Measurements from ENCODE around the gene PIK3R6.
"Not testable (repeated sequence)": the region's sequence is repeated elsewhere in the genome, so short reads cannot be mapped to it uniquely, and the experiment has no call there.

PIK3R6 gene

DNA sequence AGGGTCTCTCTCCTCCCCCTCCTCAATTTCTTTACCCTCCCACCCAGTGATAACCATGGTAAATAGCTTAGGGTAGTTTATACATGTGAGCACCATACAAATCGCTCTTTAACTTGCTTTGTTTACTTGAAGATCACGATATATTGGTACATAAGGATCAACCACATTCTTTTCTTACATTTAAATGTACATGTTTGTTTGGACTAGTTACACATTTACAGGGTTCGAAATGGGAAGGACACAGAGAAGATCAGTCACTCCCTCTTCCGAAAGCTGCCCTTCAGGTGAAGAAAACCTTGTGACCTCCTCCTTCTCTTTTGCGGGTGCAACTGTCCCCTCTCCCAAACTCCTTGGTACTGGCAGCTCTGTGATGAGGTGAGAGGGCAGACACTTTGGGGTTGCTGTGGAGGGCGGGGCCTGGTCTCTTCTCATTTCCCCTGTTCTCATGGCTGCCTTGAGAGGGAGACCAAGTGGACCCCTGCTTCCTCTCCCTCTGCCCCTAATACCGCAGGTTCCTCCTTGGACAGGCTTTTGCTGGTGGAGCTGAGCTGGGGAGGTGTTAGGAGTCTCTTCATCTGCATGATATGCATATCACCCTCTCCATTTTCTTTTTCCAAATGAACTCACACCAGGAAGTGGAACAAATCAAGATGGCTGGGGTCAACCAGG is 4.7 kb upstream of the PIK3R6 start:
- DNase-seq: no peak

DNA sequence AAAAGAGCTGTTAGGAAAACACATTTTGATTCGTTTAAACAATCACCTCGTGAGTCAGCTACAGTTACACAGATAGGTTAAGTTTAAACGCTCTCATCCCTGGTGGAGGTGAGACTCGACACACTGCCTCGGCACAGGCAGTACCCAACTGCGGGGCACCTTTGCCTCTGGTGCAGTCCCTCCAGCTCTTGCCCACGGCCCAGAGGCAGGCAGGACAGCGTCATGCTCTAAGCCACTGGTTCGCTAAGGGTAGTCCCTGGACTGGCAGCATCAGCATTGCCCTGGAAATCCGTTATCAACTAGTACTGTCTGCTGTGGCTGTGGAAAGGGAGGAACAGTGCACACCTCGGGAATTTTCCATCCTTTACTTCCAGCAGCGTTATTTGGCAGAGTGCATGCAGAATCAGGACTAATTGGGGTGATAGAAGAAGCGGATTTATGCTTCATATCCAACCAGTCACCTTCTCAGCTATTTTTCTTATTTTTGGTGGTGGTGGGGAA is 3.7 kb upstream of the PIK3R6 start:
- no peak for DNase-seq

DNA sequence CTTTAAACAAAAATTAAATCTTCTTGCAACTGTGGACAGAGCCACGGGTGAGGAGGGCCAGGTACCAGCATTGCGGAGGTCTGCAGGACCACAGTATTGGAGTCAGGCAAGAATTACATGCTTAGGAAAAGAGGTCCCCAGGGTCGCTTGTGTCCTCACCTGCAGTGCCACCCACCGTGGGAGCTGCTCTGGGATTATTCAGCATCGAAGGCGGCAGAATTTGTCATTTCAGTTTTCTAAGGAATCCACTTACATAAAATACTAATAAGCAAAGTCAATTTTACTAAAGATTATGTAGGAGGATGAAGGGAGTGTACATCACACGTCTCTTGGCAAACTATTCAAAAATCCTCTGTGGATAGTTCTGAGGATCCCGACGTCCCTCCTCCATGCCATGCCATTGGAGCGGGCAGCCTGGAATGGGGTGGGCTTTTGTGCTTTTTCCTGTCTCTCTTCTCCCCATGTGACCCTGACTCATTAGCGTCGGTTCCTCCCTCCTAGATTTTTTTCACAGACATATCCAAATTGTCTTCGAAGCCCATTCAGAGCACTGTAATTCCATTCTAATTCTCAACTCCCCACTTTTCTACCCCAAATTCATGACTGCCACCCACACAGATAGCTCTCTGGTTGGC is 3.0 kb upstream of the PIK3R6 start:
- no peak for DNase-seq

DNA sequence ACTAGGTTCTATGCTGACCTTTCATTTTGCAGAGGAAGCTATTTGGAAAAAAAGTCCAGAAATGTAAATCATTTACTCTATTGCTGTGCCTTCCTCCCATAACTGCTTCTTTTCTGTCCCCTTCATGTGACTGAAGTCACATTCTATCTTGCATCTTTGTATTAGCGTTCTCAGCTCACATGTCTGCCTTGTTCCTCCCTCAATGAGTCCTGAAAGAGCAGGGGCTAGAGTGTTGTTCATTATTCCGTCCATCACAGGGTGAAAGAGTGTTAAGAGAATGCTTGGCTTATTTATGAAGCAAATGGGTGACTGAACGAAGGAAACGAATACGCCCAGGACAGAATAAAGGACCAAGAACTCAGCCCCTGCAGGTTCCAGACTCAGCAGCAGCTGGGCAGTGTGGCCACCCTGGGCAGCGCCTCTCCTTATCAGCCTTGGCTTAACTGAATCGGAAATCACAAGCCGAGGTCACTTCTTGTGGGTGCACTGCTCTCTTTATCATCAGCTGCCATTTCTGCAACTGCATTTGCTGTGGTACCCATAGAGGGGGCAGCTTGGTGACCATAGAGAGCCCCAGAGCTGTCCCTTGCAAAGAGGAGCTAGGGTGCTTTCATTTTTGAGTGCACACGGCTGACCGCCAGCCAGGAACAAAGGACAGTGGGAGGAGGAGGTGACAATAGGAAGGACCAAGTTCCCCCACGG is 1.8 kb upstream of the PIK3R6 start:
- no peak for DNase-seq

DNA sequence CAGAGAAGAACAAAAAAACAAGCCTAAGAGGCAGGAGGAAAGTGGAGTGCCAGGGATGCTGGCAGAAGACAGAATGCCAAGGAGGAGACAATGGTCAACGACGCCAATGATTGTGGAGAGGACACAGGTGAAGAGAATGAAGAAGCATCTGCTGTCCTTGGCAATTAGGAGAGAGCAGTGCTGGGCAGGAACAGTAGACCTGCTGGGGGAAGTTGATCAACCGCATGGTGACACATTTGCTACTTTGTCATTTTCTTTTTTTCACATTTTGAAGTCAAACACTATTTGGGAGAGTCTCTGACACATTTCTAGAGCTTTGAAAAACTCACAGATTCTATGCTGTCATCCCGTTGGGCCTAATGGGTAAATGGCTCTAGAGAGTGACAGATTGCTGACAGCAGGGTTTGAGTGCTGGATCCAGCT is 1.1 kb upstream of the PIK3R6 start:
- DNase-seq: no peak

DNA sequence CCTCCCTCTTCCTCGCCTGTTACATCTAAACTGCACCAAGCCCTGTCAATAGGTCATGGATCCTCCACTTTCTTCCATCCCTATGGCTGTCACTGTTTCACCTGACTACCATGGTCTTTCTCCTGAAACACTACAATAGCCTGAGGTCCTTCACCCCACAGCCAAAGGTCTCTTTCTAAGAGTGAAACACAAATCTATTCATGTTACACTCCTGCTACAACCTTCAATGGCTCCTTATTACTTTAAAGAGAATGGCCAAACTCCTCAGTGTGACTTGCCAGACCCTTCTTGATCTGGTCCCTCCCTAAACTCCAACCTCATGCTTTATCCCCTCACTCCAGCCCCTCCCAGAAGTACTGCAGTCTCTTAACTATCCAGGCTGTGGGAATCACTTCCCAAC is 618 bp upstream of the PIK3R6 start:
- no peak for DNase-seq

DNA sequence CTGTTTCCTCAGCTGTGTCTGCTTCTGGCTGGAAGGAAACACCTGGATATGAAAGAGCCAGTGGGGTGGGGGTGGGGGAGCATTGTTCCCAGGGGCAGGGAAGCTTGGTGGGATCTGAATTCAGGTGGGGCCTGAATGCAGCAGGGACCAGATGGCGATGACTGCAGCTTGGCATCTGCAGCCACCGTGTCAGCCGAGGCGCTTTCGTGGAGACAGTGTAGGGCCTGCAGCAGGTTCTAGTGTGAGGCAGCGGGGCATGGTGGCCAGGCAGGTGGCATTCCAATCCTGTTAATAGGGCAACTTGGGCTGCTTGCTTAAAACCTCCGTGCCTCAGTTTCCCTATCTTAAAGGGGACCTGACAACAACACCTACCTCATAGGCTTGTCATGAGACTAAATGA is 1.7 kb downstream of the PIK3R6 start:
- no peak for DNase-seq

DNA sequence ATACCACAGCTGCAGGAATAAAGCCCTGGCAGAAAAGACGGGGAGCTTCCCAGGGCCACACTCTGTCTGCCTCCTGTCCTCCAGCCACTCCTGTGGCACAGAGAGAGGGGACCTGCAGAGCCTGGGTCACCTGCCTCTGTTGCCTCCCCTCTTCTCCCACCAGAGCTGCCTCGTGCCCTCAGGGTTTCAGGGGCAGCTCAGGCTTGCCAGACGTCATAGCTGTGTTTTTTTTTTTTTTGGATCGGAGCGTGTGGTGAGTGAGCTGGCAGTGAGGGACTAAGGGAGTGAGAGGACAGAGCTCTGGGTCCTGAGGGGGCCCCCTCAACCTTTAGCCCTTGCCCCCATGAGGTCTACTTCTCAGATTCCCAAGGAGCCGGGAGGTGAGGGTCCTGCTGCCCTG is 2.1 kb downstream of the PIK3R6 start:
- no peak for DNase-seq

DNA sequence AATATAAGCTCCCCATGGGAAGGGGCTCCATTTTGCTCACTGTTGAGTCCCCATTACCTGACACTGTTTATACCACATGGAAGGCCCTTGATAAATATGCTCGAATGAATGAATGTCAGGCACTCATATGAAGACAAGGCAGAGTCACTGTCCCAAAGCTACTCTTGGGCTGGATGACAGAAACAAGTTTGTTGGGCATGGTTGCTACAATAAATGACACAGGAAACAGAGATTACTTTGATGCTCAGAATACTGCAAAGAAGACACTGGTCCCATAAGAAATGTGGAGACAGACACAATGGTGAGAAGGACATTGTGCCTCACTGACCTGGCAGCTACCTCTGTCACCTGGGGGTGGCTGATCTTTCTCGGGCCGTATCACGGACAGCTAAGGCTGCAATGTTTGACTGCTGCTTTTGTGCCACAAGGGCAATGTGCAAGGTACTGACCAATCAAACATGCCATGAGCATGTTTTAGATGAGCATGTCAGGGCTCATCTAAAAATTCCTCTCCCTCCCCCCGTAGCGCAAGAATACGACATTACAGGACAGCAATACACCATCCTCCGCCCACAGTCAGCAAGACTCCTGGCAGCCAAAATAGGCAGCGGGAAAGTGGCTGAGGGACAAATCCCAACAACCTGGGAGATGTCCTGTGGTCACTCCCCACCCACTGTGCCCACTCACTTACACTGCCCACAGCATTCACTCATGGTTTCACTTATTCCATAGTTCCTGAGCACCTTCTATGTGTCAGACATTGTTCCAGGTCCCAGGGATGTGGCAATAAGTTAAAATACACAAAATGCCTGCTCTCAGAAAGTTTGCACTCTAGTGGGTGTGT is 5.0 kb downstream of the PIK3R6 start:
- DNase-seq: no peak

DNA sequence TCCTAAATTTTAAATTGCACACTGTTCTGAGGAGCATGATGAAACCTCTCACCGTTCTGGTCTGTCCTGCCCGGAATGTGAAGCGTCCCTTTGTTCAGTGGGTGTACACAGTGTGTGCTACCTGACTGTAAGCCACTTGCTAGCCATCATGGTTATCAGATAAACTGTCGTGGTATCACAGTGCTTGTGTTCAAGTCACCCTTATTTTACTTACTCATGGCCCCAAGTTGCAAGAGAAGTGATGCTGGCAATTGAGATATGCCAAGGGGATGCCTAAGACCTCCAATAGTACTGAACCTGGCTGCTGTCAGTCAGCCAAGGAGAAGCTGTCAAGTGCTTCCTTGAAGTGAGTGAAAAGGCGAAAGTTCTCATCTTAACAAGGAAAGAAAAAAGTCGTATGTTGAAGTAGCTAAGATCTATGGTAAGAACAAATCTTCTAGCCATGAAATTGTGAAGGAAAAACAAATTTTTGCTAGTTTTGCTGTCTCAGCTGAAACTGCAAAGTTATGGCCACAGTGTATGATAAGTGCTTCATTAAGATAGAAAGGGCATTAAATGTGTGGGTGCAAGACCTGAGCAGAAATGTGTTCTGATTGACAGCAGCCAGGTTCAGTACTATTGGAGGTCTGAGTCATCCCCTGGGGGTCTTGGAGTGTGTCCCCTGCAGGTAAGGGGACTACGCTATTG is 5.8 kb downstream of the PIK3R6 start:
- no peak for DNase-seq

DNA sequence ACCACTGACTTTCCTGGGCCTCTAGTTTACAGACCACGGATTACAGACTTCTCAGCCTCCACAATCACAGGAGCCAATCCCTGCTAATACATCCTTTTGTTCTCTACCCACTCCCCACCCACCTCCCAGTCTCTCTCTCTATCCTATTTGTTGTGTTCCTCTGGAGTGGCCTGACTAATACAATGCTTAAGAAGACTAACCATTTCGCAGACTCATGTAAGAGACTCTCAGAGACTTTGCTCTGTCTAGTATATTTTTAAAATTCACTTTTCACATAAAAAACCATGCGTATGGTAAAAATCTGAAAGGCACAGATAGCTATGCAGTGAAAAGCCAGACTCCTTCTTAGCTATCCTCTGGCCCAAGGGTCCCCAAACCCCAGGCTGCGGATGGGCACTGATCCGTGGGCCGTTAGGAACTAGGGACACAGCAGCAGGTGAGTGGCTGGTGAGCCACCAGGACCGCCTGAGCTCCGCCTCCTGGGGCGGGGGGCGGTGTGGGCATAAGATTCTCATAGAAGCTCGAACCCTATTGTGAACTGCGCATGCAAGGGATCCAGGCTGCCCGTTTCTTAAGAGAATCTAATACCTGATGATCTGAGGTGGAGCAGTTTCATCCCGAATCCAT is 7.6 kb downstream of the PIK3R6 start:
- no peak for DNase-seq

DNA sequence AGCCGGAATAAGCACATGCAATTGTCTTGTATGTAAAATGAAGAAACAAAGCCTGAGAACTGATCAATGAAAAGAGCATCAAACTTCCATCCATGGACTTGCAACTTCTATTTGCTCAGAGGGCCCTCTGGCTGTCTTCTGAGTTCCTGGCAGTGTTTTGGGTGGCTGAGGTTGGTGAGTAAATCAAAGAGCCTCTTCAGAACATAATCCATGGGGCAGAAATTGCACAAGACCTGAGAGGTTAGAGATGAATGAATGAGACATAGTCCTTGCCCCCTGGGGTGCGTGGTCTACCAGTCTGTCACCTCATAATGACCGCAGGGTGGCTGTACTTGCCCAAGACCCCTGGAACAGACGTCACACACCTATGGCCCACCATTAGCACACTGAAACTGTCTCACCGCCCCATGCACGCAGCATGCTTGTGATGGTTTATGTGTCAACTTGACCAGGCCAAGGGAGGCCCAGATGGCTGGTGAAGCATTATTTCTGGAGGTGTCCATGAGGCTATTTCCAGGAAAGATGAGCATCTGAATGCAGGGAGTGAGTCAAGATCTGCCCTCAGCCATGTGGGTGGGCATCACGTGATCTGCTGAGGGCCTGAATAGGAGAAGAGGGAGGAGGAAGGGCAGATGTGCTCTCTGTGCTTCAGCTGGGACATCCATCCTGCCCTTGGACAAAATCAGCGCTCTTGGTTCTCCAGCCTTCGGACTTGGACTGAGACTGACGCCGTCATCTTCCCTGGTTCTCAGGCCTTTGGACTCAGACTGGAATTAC is 8.3 kb downstream of the PIK3R6 start:
- no peak for DNase-seq

DNA sequence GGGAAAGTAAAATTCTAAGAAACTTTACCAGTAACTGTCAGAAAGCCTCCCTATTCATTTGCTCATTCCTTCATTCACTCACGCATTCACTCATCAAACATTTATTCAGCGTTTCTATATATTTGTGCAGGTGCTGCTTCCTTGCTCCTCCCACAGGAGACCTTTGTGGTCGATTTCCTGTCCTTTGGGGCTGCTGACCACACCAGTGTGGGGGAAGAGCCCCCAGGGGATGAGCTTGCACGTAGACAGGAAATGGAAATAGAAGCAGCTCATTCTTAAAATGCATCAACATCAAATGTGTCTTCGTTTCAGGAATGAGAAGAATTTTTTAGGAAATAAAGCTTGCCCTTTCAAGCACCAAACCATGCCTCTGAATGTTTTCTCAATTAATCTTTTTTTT is 9.6 kb downstream of the PIK3R6 start:
- DNase-seq: no peak

DNA sequence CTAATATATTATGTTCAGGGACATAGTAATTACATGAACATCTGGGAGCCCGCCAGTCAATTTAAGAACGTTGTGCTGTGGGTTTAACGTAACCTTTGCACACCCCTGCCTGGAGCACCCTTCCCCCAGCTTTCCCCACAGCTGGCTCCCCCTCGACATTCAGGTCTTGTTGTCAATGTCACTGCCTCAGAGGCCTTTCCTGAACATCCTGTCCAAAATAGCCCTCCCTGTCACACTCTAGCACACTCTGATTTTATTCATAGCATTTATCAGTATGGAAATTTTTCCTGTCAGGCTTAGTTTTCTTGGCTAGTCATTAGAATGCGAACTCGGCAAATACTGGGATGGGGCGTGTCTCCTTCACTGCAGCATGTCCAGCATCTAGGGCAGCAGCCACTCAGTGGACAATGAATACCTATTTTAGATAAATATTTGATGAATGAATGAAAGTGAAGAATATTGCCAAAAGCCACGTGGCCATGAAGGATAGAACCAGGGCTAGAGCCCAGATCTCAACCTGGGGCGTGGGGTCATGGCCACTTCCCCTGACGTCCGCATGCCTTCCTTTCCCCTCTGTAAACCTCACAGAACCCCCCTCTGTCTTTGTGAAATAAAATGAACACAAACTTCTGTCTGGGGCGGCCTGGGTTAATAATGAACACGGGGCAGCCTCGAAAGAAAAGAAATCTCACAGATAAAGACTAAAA is 10.5 kb downstream of the PIK3R6 start:
- DNase-seq: no peak

DNA sequence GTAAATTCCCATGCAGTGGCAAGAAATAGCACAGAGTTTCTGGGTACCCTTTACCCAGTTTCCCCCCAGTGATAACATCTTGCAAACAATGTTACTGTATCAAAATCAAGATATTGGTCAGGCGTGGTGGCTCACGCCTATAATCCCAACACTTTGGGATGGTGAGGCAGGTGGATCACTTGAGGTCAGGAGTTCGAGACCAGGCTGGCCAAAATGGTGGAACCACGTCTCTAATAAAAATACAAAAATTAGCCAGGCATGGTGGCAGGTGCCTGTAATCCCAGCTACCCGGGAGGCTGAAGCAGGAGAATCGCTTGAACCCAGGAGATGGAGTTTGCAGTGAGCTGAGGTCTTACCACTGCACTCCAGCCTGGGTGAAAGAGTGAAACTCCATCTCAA is 11.3 kb downstream of the PIK3R6 start:
- not testable (repeated sequence) for DNase-seq

DNA sequence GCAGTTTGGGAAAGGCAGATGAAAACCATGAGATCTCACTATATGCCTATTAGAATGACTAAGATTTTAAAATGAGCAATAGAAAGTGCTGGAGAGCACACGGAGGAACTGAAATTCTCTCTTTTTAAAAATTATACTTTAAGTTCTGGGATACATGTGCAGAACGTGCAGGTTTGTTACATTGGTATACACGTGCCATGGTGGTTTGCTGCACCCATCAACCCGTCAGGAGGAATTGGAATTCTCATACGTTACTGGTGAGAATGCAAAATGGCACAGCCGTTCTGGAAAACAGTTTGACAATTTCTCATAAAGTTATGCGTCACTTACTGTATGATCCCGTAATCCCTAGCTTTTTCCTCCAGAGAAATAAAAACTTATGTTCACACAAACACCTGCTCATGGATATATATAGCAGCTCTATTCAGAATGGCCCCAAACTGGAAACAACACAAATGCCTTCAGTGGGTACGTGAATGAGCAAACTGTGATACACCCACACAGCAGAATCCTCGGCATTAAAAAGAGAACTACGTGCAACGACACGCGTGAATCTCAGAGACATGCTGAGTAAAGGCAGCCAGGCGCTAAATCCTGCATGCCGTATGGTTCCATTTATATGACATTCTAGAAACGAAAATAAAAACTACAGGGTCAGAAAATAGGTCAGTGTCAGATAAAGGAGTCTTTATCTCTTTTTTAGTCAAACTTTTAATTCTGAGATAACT is 11.8 kb downstream of the PIK3R6 start:
- no peak for DNase-seq

DNA sequence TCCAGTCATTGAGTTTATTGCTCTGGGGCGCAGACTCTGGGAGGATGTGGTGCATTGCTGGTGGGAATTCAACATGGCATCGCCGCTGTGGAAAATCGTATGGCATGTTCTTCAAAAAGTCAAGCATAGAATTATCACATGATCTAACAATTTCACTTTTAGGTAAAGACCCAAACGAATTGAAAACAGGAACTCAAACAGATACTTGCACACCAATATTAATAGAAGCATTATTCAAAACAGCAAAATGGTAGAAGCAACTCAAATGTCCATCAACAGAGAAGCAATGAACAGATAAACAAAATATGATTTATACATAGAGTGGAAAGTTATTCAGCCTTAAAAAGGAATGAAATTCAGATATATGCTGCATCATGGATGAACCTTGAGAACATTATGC is 15.9 kb downstream of the PIK3R6 start:
- no peak for DNase-seq

DNA sequence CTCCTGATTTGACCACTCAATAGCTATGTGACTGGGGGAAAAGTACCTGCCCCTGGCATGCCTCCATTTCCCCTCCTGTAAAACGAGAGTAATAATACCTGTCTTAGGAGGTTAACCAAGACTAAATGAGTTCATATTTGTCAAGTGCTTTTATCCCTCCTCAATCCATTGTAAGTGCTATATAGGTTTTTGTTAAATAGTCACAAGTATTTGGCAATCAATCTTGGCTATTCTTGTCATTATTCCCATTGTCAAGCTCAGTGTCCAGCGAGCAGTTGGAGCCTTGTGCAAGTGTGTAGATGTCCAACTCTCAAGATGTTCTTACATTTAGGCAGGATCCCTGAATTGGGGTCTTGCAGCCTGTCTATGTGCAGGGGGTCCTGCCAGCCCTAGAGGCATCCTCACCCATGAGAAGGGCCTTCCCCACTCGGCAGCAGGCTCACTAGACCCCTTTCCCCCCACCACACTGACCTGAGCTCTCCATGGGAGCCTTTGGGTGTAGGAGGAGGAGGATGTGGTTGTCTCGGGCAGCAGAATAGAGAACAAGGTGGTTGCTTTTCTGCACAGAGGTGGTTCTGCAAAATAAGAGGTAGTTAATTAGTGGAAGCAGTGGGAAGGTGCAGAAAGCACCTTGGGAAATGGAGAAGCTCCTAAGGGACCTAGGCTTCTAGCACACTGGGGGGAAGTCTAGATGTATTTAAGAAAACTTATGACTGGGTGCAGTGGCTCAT is 18.0 kb downstream of the PIK3R6 start:
- DNase-seq: no peak

DNA sequence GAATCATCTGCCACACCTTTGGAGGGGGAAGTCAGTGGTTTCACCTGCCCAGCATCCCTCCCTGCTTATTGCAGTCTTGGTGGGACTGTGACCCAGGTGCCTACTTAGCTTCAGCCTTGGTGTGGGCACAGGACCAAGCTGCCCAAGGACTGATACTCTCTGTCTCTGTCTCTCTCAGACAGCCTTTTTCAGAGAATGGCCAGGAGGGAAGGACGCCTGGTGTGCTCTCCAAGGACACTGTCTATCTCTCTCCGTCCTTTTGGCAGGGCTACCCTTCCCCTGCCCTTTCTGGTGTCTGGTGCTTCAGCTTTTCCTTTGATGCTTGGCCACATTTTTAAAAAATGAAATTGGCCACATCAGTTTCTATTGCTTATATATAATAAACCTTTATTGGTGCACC is 19.6 kb downstream of the PIK3R6 start:
- no peak for DNase-seq

Data from NCI-H2107 (cell line).